GM10266 (cell line): ENCODE results near the gene ZC3H12D.
"Not testable (repeated sequence)": the region's sequence is repeated elsewhere in the genome, so short reads cannot be mapped to it uniquely, and the experiment has no call there.

Experiments
- DNase-seq: peaks from one replicate; pipeline ENCODE4 v3.0.0; 2012; ENCODE audit errors: extremely low spot score
- CTCF ChIP-seq: IDR thresholded peaks from 2 replicates; pipeline ENCODE4 v1.5.1; 2012; ENCODE audit warnings: mild to moderate bottlenecking, low read depth; ENCODE audit not compliant: control insufficient read depth, insufficient read depth; ENCODE audit errors: missing control alignments

Gene ZC3H12D

DNA sequence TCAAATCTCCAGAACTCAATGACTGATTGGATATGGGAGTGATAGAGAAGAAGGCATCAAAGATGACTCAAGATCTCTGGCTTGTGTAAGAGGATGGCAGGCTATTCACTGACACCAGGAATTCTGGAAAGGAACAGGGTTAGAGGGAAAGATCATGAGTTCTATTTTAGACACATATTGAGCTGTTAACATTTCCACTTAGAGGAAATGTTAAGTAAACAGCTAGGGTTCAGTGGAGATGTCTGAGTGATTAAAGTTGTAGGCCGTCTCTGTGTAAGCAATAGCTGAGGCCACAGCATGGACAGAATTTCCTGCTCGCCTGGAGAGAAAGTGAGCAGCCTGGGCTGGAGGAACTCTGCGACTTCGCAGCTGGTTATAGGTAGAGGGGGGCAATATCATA, 21.0 kb downstream of the ZC3H12D start:
- no peak for TF ChIP-seq CTCF
- DNase-seq: no peak

DNA sequence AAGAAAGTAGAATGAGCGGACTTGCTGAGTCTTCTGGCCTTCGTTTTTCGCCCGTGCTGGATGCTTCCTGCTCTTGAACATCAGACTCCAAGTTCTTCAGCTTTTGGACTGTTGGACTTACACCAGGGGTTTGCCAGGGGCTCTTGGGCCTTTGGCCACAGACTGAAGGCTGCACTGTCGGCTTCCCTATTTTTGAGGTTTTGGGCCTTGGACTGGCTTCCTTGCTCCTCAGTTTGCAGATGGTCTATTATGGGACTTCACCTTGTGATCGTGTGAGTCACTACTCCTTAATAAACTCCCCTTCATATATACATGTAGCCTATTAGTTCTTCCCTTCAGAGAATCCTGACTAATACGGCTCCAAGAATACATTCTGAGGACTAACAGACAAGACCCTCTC, 22.1 kb downstream of the ZC3H12D start:
- not testable (repeated sequence) for DNase-seq

GRCh38 chr6:149461670-149462069, 23.1 kb downstream of the ZC3H12D start:
- no peak for DNase-seq

DNA sequence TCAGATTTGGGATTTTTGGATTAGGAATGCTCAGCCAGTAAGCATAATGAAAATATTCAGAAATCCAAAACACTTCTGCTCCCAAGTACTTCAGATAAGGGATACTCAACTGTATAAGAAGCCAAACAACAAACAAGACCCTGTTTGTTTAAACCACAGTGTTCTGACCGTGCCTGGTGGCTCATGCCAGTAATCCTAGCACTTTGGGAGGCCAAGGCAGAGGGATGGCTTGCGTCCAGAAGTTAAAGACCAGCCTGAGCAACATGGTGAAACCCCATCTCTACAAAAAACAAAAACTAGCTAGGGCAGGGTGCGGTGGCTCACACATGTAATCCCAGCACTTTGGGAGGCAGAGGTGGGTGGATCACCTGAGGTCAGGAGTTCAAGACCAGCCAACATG, 24.6 kb downstream of the ZC3H12D start:
- not testable (repeated sequence) for DNase-seq

More at GRCh38 chr6:149461670-149462069, 23.1 kb downstream of the ZC3H12D start:
- TF ChIP-seq CTCF: no peak

GRCh38 chr6:149459761-149460160, 25.1 kb downstream of the ZC3H12D start:
- TF ChIP-seq CTCF: no peak
- no peak for DNase-seq

- DNase-seq: no peak
- no peak for TF ChIP-seq CTCF
These were observed 26.0 kb downstream of the ZC3H12D start for GRCh38 chr6:149458806-149459205.

GRCh38 chr6:149458196-149458595, 26.6 kb downstream of the ZC3H12D start:
- no peak for DNase-seq

DNA sequence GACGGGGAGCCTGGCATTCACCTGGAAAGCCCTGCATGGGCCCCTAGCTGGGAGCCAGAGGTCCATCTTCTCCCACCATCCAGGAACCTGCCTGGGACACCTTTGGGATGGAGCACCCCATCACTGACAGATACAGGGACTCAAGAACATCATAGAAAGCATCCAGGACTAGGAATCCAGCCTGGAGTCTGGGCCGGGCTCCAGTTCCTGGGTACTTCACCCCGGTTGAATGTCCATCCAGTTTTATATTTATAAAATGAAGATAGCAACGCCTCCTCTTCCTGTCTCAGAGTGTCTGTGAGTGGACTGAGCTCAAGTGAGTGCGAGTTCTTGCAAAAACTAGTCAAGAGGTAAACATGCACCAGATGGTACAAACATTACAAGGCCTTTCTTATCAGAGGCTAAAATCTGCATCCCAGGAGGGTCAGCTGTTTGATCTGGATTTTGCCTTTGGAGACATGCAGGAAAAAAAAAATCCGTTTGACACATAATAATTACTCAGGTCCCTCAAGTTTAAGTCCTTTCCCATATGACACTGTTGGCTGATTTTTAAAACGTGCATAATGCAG, 27.4 kb downstream of the ZC3H12D start:
- TF ChIP-seq CTCF: no peak
- no peak for DNase-seq

More at GRCh38 chr6:149458196-149458595, 26.6 kb downstream of the ZC3H12D start:
- no peak for TF ChIP-seq CTCF
